Measurements from ENCODE around the gene CELA3B.
"Not testable (repeated sequence)": the region's sequence is repeated elsewhere in the genome, so short reads cannot be mapped to it uniquely, and the experiment has no call there.

DNA sequence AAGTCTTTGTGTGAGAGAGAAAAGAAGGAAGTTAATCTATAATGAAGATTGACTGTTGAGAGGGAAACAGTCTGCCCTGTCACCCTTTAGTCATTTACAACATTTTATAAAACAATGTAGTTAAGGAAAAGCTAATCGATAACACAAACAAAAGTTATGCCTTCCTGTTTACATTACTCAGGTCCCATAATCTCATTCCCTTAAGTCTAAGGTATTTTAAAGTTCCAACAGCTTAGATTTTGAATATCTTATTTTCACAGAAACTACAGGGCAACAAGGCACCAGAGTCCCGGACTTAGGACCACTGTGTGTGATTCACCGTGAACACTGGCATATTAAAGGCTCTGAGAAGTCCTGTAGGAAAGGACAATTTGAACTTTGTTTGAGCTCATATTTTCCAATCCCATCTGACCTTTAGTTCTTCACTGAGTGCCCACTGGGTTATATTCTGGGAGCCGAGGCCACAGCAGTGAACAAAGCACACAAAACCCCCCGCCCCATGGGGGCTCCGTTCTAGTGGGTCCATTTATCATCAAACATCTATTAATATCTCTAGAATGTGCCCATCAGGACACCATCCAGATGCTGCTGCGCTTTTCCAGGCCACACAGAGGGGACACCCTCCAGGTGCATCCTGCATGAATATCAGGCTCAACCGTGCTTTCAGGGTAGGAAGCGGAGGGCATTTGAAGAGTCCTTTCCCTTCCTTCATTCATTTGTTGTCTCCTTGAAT is 21.2 kb downstream of the CELA3B start:
- TF ChIP-seq CSDC2 (CRISPR knock-in tag; IDR thresholded peaks at IDR 0.05); ZNF70 (CRISPR knock-in tag; IDR thresholded peaks at IDR 0.05); ZNF8 (CRISPR knock-in tag; IDR thresholded peaks at IDR 0.05); OSR1 (CRISPR knock-in tag; IDR thresholded peaks at IDR 0.05); GLIS3 (CRISPR knock-in tag; IDR thresholded peaks at IDR 0.05); TCF4 (CRISPR knock-in tag; IDR thresholded peaks at IDR 0.05; ENCODE audit: borderline replicate concordance); ZFP30 (CRISPR knock-in tag; IDR thresholded peaks at IDR 0.05); ZC3H10 (CRISPR knock-in tag; IDR thresholded peaks at IDR 0.05); ZNF565 (CRISPR knock-in tag; conservative IDR thresholded peaks at IDR 0.05; ENCODE audit: low read depth): not testable (repeated sequence)

All from SK-N-SH treated with all-trans-retinoic acid at 6 μM for 48 hours (cell line).